GM19043 (cell line): ENCODE measurements around the gene CFAP299.
"Not testable (repeated sequence)": the region's sequence is repeated elsewhere in the genome, so short reads cannot be mapped to it uniquely, and the experiment has no call there.

ENCODE experiments used
- ATAC-seq: cut with Tn5 transposase; IDR thresholded peaks from one replicate; pipeline ENCODE4 v1.9.1; 2021; ENCODE audit warnings: low read depth; ENCODE audit not compliant: unreplicated experiment

Gene CFAP299

GRCh38 chr4:80578001-80578400 is 242.5 kb downstream of the CFAP299 start:
- ATAC-seq, result no peak

DNA sequence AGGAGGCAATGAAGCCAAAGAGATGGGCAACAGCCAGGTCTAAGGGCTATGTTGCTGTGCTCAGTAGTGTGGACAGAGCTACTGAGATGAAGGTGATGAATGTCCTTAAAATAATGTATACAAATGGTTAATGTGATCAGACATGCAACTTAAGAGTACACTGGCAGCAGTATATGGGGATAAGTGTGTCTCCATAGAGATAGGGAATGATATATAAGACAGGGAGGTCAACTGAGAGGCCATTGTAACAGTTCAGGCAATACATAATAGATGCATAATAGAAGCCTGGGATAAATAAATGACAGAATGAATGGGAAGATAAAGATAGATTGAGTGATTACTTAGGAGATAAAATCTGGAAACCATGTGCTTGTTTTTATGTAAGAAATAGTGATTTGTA is 250.0 kb downstream of the CFAP299 start:
- no peak for ATAC-seq

GRCh38 chr4:80586716-80587115 is 251.2 kb downstream of the CFAP299 start:
- ATAC-seq, result no peak

DNA sequence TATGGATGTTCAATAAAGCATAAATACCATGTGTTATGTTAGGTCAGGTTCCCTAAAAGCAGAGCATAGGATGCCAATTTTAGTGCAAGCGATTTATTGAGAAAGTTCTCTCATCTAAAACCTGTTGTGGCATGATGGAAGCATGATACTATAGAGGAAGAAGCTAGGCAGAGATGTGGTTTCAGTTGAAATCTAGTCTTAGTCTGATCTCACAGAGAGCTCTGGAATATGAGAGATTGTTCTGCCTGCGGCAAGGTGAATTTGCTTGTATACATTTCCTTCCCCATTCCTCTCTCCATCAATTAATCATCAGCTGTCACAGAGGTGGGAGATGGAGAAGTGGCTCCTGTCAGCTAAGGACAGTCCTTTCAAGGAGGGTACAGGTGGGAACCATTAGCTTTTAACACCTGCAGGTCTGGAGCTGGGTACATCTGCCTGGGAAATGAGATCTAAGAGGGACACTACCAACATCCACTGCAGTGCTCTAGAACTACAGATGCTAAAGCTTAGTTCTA is 252.4 kb downstream of the CFAP299 start:
- no peak for ATAC-seq

DNA sequence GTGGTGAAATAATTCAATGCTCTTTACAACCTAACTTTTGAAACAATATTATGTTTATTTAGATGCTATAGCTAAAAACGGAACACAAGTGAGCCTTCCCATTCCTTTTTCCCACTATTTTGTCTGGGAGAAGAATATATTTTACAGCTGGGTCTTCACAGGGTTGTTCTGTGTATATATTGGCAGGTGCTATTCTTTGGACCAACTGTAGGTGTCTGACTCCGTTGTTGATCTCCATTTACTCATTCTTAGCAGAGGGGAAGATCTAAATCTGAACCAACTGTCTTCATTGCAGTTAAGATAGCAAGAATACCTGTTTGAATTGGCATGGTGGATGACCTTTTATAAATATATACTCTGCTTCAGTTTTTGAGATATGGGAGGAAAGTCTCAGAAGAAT is 257.4 kb downstream of the CFAP299 start:
- ATAC-seq, result peak; percentile 71

- no peak for ATAC-seq
These were observed 259.2 kb downstream of the CFAP299 start for GRCh38 chr4:80594701-80595100.

DNA sequence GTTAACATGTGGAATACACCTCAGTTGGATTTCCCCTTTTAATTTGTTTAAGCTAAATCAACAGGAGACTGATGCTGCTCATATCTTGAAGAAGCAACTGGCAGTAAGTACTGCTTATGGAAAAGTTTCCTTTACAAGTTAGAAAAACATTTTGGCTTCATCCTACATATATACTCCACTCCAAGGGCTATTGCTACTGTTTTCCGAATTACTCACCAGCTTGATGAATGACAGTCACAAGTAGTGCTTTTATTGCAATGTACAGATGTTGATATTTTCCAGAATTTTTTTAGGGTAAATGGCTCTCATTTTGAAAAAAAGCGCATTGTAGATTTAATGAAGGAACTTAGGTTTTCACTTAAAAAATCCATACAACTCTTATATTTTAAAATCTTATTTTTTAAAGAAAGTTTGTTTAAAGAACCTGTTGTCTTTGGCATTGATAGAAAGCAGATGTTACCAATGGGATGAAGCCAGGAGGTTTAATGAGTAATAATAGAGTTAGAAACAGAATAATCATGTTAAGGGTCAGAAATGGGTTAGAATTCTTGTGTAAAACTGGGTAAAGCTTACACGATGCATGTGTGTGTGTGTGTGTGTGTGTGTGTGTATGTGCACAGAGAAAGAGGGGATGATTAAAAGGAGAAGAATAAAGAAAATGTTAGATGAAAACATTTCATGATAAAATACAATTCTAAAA is 272.9 kb downstream of the CFAP299 start:
- no peak for ATAC-seq

DNA sequence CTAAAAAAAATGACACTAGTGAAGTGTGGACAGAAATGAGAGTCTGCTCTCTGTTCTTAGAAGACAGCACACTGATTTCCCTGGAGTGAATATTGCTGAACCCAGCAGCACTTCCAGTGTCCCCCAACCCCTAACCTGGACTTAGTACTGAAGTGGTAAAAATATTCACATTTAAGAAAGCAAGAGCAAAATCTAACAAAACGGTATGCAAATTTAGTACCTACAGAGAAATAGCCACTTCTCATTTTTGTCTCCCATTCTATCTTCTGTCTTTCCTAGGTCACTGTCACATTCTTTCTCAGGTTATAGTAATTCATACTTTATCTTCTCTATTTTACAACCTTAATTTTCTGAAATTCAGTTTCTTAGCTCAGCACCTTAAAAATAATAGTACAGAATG is 274.7 kb downstream of the CFAP299 start:
- ATAC-seq, result no peak

GRCh38 chr4:80610845-80611677 is 275.5 kb downstream of the CFAP299 start:
- peak; percentile 84 for ATAC-seq

- peak; percentile 12 for ATAC-seq
These were observed 276.1 kb downstream of the CFAP299 start for GRCh38 chr4:80611678-80611979.

DNA sequence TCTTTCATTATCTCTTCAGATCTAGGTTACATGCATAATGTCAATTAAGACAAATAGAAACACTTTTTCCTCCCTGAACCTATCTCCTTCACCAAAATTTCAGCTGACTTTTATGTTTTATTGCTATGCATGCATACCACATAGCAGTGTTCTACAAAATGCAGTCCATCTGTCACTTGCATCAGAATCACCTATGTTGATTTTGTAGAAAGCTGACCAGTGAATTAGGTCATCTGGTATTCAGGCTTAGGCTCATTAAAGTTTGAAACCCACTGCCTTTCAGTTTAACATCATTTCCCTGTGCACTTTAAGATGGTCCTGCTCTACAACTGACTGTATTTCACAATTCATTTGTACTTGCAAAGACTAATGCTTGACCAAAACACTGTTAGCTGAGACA is 277.9 kb downstream of the CFAP299 start:
- no peak for ATAC-seq

- ATAC-seq, result no peak
These were observed 278.8 kb downstream of the CFAP299 start for GRCh38 chr4:80614319-80614718.

GRCh38 chr4:80615099-80615498 is 279.6 kb downstream of the CFAP299 start:
- no peak for ATAC-seq

DNA sequence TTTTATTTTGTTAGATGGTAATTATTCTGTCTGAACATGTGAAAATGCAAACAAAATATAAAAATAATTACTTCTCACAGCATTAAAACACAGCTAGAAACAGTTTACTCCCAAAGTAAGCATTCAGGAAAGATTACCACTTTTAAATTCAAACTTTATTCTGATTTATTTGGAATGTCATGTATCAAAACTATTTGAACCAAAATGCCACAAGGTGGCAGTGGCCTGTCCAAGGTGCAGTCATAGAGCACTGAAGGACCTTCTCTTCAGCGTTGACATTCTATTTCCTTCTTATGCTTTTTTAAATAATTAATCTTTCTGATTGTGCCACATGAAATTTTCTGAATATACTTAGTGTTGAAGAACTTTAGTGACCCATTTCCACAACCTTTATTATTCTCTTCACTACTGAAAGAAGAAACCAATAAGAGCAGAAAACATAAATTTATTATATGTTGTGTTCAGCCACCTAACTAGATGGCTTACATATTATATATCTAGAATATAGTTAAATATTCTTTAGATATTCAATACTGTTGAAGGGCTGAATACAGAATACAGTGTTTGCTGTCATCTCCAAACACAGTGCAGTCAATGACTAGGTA is 283.6 kb downstream of the CFAP299 start:
- no peak for ATAC-seq

DNA sequence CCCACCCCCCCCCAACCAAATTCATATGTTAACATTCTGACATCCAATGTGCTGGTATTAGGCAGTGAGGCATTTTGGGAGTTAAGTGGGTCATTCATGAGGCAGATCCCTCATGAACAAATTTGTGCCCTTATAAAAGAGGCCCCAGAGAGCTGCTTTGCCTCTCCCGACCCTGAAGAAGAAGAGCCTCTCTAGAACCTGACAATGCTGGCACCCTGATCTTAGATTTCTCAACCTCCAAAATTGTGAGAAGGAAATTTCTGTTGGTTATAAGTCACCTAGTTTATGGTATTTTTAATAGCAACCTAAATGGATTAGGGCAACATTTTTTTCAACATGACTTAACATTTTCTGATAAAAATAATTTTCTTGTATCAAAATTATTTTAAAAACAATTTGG is 296.3 kb downstream of the CFAP299 start:
- no peak for ATAC-seq

- ATAC-seq, result no peak
These were observed 301.7 kb downstream of the CFAP299 start for GRCh38 chr4:80637190-80637589.

DNA sequence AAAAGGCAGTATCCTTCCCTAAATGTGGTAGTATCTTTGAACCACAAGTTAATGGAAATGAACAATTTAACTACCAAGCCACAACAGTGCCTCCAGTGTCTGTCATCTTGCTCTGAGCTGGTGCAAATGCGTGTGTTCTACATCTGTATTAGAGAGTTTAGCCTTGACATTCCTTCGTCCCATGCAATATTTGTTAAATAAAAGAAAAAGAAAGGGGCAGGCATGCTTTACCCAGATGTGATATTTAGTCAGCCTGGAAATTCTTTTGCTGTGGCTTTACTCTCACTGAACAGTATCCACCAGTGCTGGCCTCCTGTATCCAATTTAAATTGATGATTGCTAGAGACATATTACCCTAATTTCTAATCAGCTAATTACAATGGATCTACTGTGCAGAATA is 310.5 kb downstream of the CFAP299 start:
- no peak for ATAC-seq

DNA sequence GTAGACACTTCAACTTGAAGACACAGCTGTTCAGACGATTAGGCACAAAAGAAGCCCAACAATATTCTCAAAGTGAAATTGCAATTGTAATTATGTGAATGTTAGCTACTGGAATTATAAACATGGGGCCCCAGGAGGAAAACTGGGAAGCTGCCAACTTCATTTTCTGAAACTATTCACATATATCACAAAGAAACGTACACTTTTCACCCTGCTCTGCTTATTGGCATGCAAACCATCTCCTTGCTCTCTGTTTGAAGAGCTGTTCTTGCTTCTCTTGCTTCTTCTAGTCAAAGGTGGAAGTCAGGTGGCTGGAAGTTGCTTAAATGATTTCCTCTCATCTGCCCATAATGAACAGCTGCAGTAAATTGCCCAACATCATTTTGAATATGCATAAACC is 320.1 kb downstream of the CFAP299 start:
- ATAC-seq, result no peak

GRCh38 chr4:80670118-80670517 is 334.6 kb downstream of the CFAP299 start:
- ATAC-seq, result not testable (repeated sequence)

GRCh38 chr4:80678413-80678812 is 342.9 kb downstream of the CFAP299 start:
- no peak for ATAC-seq

- ATAC-seq, result no peak
These were observed 345.4 kb downstream of the CFAP299 start for GRCh38 chr4:80680934-80681333.

GRCh38 chr4:80685214-80685613 is 349.7 kb downstream of the CFAP299 start:
- ATAC-seq, result no peak
